Superior temporal gyrus (tissue), 1 donor: ENCODE measurements around the gene PDAP1.
"Not testable (repeated sequence)": the region's sequence is repeated elsewhere in the genome, so short reads cannot be mapped to it uniquely, and the experiment has no call there.

Experiments
- DNase-seq: peaks from one replicate; pipeline ENCODE4 v3.0.0-alpha.2; 2016; ENCODE audit errors: extremely low spot score

Gene PDAP1

GRCh38 chr7:99408379-99409191 is at the start of gene PDAP1, which contains the start of gene BUD31:
Gene PDAP1 (minus strand): TSS chr7:99408597. CDS start chr7:99408548, 49 bp downstream.
Gene BUD31 (plus strand): TSS chr7:99408969. CDS start chr7:99411093, 2,124 bp downstream.
- DNase-seq: peak; percentile 96

GRCh38 chr7:99457650-99458493 is 49.5 kb upstream of the PDAP1 start:
- DNase-seq: no peak

- no peak for DNase-seq
These were observed 48.8 kb upstream of the PDAP1 start for GRCh38 chr7:99457050-99457649.

- DNase-seq: no peak
These were observed 47.9 kb upstream of the PDAP1 start for GRCh38 chr7:99456288-99456687.

- DNase-seq: no peak
These were observed 47.5 kb upstream of the PDAP1 start for GRCh38 chr7:99455874-99456273.

- DNase-seq: no peak
These were observed 44.7 kb upstream of the PDAP1 start for GRCh38 chr7:99453105-99453504.

GRCh38 chr7:99452541-99452940 is 44.1 kb upstream of the PDAP1 start:
- no peak for DNase-seq

- no peak for DNase-seq
These were observed 43.5 kb upstream of the PDAP1 start for GRCh38 chr7:99451936-99452335.

- DNase-seq: no peak
These were observed 40.9 kb upstream of the PDAP1 start for GRCh38 chr7:99449326-99449725.

GRCh38 chr7:99448855-99449254 is 40.5 kb upstream of the PDAP1 start:
- no peak for DNase-seq

- DNase-seq: no peak
These were observed 39.5 kb upstream of the PDAP1 start for GRCh38 chr7:99447943-99448342.

GRCh38 chr7:99446096-99446495 is 37.7 kb upstream of the PDAP1 start:
- no peak for DNase-seq

GRCh38 chr7:99440195-99440594 is 31.8 kb upstream of the PDAP1 start:
- DNase-seq: no peak

GRCh38 chr7:99438573-99439480 is 30.4 kb upstream of the PDAP1 start, which contains the start of the genes CPSF4 and PTCD1:
Gene CPSF4 (plus strand): TSS chr7:99438943. CDS start chr7:99439083, 140 bp downstream.
Gene PTCD1 (minus strand): TSS chr7:99438798. CDS start chr7:99435242, 3,556 bp downstream.
- peak; percentile 95 for DNase-seq

- no peak for DNase-seq
These were observed 29.7 kb upstream of the PDAP1 start for GRCh38 chr7:99437946-99438572.

- no peak for DNase-seq
These were observed 24.8 kb upstream of the PDAP1 start for GRCh38 chr7:99433158-99433557.

GRCh38 chr7:99431756-99432540 is 23.6 kb upstream of the PDAP1 start:
- not testable (repeated sequence) for DNase-seq

- no peak for DNase-seq
These were observed 21.4 kb upstream of the PDAP1 start for GRCh38 chr7:99429756-99430155.

GRCh38 chr7:99428972-99429566 is 20.7 kb upstream of the PDAP1 start:
- no peak for DNase-seq
